H1 (cell line): ENCODE results near the gene COX17.

ENCODE experiments used
- CTCF ChIP-seq, 3 experiments: IDR thresholded peaks; 1 replicate in 2 of 3; 2 replicates in 1 of 3; pipeline versions ENCODE4 v1.5.1 to v1.6.1; 2011; ENCODE audit warnings: low read length in 3 of 3, mild to moderate bottlenecking in 3 of 3, inconsistent platforms in 2 of 3, low read depth in 1 of 3, moderate library complexity in 1 of 3; ENCODE audit not compliant: insufficient read depth in 1 of 3; ENCODE audit errors: control extremely low read depth in 1 of 3
- EZH2 ChIP-seq: fragments of 200-600 bp; sonication (generic); IDR thresholded peaks from 2 replicates; pipeline ENCODE4 v1.7.1; 2012; ENCODE audit warnings: low read depth, mild to moderate bottlenecking, moderate library complexity, low read length, inconsistent platforms; ENCODE audit not compliant: severe bottlenecking
- RAD21 ChIP-seq, 2 experiments: IDR thresholded peaks in 1 of 2; conservative IDR thresholded peaks in 1 of 2; 2 replicates each; pipeline ENCODE4 v1.6.1; 2011; ENCODE audit warnings: low read depth in 2 of 2, low read length in 2 of 2, improper control_type of control experiment in 1 of 2, inconsistent platforms in 1 of 2, mild to moderate bottlenecking in 1 of 2, moderate library complexity in 1 of 2

DNA sequence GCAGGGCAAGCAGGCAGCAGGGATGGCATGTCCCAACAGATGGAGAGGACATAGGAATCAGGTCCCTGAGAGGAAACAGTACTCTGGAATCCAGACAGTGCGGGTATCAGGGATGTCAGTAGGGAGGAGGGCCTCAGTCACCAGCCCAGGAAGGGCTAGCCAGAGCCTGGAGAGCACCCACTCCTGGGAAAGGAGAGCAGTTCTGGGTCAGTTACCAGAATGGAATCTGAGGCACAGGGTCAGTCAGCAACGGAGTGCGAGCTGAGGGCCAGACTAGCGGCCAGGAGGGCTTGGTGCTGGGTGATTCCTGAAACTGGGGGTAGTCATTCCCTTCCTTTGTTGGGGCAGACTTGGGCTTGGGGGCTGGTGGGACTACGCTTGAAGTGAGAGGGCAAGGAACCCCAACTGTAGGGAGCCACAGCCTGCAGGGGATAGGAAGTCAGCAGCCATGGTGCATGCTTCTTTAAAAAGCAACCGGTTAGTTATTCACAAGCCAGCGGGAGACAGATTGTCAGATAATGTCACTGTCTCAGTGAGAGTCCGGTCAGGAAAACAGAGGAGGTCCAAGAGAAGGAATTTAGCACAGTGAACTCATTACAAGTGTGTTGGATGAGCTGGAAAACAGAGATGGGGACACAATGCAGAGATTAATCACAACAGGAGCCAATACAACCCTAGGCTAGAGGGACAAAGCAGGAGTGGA is 51.6 kb downstream of the COX17 start:
- TF ChIP-seq RAD21 (IDR thresholded peaks at IDR 0.05 in 1 of 2, conservative IDR thresholded peaks at IDR 0.05 in 1 of 2; ENCODE audit: low read depth in 2 of 2, low read length in 2 of 2) = no peak
- no peak for TF ChIP-seq EZH2
- TF ChIP-seq CTCF (IDR thresholded peaks at IDR 0.05; ENCODE audit: control extremely low read depth in 1 of 3, insufficient read depth in 1 of 3, low read depth in 1 of 3, low read length in 3 of 3) = no peak
